ENCODE data around the gene CCDC170. TPM values are rescaled to one million over a fixed set of nuclear protein-coding genes. Genes with fewer than 3 reads are reported as not detected.

Gene CCDC170
- total RNA-seq, 4 donors from 2014 or later, result 1.5 to 6.2 (median 5.2) TPM; not detected in 1

DNA sequence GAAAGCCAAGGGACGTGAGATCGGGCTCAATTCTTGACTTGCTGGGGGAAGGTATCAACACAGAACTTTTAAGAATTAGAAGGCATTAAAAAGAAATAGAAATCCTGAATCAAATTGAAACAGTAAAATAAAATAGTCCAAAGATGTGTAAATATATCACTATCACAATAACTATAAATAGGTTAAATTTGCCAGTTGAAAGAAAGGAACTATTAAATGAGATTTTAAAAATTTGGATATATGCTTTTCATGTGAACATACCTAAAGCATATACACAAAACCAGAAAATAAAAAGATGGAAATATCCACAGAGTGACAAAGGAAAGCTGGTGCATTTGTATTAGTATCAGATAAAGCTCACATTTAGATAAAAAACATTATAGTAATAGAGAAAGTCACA lies 161.3 kb downstream of the CCDC170 start:
- Histone ChIP-seq H3K36me3 (no peaks in the 10 kb centered on the region), H3K9me3 (no peaks in the 10 kb centered on the region), H3K4me1 (no peaks in the 10 kb centered on the region), H3K4me3 (no peak overlapping the region), H3K27me3 (no peaks in the 10 kb centered on the region), H3K27ac (no peak overlapping the region)
- no peak for DNase-seq
- in situ Hi-C loops (cut with MboI; ENCODE audit: low pct_ligation_motif_present in 1 of 4, low pct_unique_long_range_greater_than_20kb in 1 of 4, low sequenced_read_pairs in 3 of 4) (no loop called here), intact Hi-C loops (cut with DNase I; ENCODE audit: low total_unique reads) (no loop called here)
- TF ChIP-seq, protein P1, sequence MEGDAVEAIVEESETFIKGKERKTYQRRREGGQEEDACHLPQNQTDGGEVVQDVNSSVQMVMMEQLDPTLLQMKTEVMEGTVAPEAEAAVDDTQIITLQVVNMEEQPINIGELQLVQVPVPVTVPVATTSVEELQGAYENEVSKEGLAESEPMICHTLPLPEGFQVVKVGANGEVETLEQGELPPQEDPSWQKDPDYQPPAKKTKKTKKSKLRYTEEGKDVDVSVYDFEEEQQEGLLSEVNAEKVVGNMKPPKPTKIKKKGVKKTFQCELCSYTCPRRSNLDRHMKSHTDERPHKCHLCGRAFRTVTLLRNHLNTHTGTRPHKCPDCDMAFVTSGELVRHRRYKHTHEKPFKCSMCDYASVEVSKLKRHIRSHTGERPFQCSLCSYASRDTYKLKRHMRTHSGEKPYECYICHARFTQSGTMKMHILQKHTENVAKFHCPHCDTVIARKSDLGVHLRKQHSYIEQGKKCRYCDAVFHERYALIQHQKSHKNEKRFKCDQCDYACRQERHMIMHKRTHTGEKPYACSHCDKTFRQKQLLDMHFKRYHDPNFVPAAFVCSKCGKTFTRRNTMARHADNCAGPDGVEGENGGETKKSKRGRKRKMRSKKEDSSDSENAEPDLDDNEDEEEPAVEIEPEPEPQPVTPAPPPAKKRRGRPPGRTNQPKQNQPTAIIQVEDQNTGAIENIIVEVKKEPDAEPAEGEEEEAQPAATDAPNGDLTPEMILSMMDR (IDR thresholded peaks at IDR 0.05), result no peak
- TF ChIP-seq EP300 (IDR thresholded peaks at IDR 0.05; ENCODE audit: low read depth) (no peak), POLR2AphosphoS5 (IDR thresholded peaks at IDR 0.05) (no peak), POLR2A (IDR thresholded peaks at IDR 0.05) (no peak)
- 88 to 94% methylated on average over 2 of the region's 2 CpGs for WGBS, 2 donors (ENCODE audit: low coverage in 1 of 2)

DNA sequence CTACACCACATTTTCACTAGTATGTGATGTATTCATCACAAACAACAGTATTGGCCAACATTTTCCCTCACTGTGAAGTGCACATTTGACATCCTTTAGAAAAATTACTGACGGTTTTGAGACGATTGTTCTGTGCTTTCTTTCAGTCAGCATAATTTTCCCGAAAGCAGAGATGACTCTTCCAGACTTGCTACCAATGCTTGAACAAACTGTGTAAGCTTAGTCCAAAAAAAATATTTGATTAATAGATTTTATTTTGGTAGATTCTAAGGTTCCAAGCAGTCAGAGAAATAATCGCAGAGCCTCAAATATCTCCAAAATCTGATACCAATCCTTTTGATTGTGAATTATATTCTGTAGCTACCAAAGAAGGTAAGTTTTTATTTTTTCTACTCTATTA lies 162.6 kb downstream of the CCDC170 start:
- in situ Hi-C loops (cut with MboI; ENCODE audit: low pct_ligation_motif_present in 1 of 4, low pct_unique_long_range_greater_than_20kb in 1 of 4, low sequenced_read_pairs in 3 of 4), result no loop called here
- WGBS, 2 donors (ENCODE audit: low coverage in 1 of 2), result 93 to 94% methylated on average over 4 of the region's 4 CpGs

DNA sequence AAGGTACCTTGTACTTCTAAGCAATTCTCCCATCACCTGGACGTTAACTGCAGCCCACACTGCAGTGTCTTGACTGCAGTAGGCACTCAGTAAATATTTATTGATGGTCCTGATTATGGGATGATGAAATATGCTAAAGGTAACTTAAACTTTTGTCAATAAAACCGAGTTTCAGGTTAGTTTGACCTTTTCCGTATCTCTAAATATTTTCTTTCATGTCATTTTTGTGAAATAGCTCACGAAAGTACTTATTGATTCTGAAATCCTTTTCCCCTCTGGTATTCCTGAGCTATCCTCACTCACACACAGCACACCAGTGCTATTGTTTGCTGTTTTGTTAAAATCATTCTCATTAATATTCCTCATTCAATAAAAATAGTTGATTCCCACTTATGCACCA lies 164.3 kb downstream of the CCDC170 start:
- no peaks in the 10 kb centered on the region for H3K9me3 ChIP-seq
- 56 to 86% methylated on average over 3 to 4 of the region's 4 CpGs for WGBS, 2 donors (ENCODE audit: low coverage in 1 of 2)
- no peaks in the 10 kb centered on the region for H3K27me3 ChIP-seq
- DNase-seq, result no peak
- in situ Hi-C loops (cut with MboI; ENCODE audit: low pct_ligation_motif_present in 1 of 4, low pct_unique_long_range_greater_than_20kb in 1 of 4, low sequenced_read_pairs in 3 of 4) (no loop called here), intact Hi-C loops (cut with DNase I; ENCODE audit: low total_unique reads) (no loop called here)
- TF ChIP-seq EP300 (IDR thresholded peaks at IDR 0.05; ENCODE audit: low read depth) (no peak), POLR2A (IDR thresholded peaks at IDR 0.05) (no peak), POLR2AphosphoS5 (IDR thresholded peaks at IDR 0.05) (no peak)
- TF ChIP-seq, protein P1 (IDR thresholded peaks at IDR 0.05), result no peak
- no peak overlapping the region for H3K4me3 ChIP-seq
- no peak overlapping the region for H3K27ac ChIP-seq
- peaks cover 0 to 5% (median 2%) of the 10 kb centered on the region in 4 donors for H3K4me1 ChIP-seq
- no peaks in the 10 kb centered on the region for H3K36me3 ChIP-seq

More for the DNA sequence above, 162.6 kb downstream of the CCDC170 start:
- H3K27me3 ChIP-seq, result no peaks in the 10 kb centered on the region
- intact Hi-C loops (cut with DNase I; ENCODE audit: low total_unique reads), result no loop called here
- no peak overlapping the region for H3K4me3 ChIP-seq
- TF ChIP-seq POLR2A (IDR thresholded peaks at IDR 0.05), result no peak
- H3K27ac ChIP-seq, result no peak overlapping the region
- no peaks in the 10 kb centered on the region for H3K4me1 ChIP-seq
- no peak for DNase-seq
- no peaks in the 10 kb centered on the region for H3K9me3 ChIP-seq
- H3K36me3 ChIP-seq, result no peaks in the 10 kb centered on the region

- Histone ChIP-seq H3K4me3 (no peak overlapping the region), H3K27ac (no peak overlapping the region), H3K27me3 (no peaks in the 10 kb centered on the region), H3K4me1 (peaks cover 0 to 15% (median 7%) of the 10 kb centered on the region in 4 donors), H3K9me3 (no peaks in the 10 kb centered on the region), H3K36me3 (no peaks in the 10 kb centered on the region)
- no peak for TF ChIP-seq POLR2A (IDR thresholded peaks at IDR 0.05)
- no peak for TF ChIP-seq POLR2AphosphoS5 (IDR thresholded peaks at IDR 0.05)
- TF ChIP-seq EP300 (IDR thresholded peaks at IDR 0.05; ENCODE audit: low read depth), result no peak
- in situ Hi-C loops (cut with MboI; ENCODE audit: low pct_ligation_motif_present in 1 of 4, low pct_unique_long_range_greater_than_20kb in 1 of 4, low sequenced_read_pairs in 3 of 4), result no loop called here
- DNase-seq, result no peak
- WGBS, 2 donors (ENCODE audit: low coverage in 1 of 2), result 40 to 86% methylated on average over 1 to 4 of the region's 4 CpGs
- intact Hi-C loops (cut with DNase I; ENCODE audit: low total_unique reads), result no loop called here
These were observed 165.4 kb downstream of the CCDC170 start for GRCh38 chr6:151659212-151659611.

DNA sequence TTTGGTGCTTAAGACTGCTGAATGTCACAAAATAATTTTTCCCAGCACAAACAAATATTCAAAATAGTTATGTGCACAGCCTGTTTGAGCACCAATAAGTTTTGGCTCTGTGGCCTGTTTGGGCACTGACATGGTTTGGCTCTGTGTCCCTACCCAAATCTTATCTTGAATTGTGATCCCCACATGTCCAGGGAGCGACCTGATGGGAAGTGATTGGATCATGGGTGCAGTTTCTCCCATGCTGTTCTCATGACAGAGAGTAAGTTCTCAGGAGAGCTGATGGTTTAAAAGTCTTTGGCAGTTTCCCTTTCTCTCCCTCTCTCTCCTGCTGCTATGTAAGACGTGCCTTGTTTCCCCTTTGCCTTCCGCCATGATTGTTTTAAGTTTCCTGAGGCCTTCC lies 167.7 kb downstream of the CCDC170 start:
- DNase-seq, result no peak
- no peak for TF ChIP-seq EP300 (IDR thresholded peaks at IDR 0.05; ENCODE audit: low read depth)
- no peak for TF ChIP-seq POLR2AphosphoS5 (IDR thresholded peaks at IDR 0.05)
- TF ChIP-seq POLR2A (IDR thresholded peaks at IDR 0.05), result no peak
- TF ChIP-seq, protein P1 (IDR thresholded peaks at IDR 0.05), result no peak
- WGBS, 2 donors (ENCODE audit: low coverage in 1 of 2), result 90 to 93% methylated on average over 2 to 3 of the region's 3 CpGs
- H3K4me1 ChIP-seq, result peaks cover 0 to 15% (median 7%) of the 10 kb centered on the region in 4 donors
- in situ Hi-C loops (cut with MboI; ENCODE audit: low pct_ligation_motif_present in 1 of 4, low pct_unique_long_range_greater_than_20kb in 1 of 4, low sequenced_read_pairs in 3 of 4), result no loop called here
- H3K36me3 ChIP-seq, result no peaks in the 10 kb centered on the region
- no peak overlapping the region for H3K4me3 ChIP-seq
- no peaks in the 10 kb centered on the region for H3K9me3 ChIP-seq
- H3K27me3 ChIP-seq, result no peaks in the 10 kb centered on the region
- intact Hi-C loops (cut with DNase I; ENCODE audit: low total_unique reads), result no loop called here
- H3K27ac ChIP-seq, result no peak overlapping the region
